Fibroblast of lung (primary cell): Measurements from ENCODE around the gene SGCE.

ENCODE experiments used
- CTCF ChIP-seq, 2 donors: IDR thresholded peaks in 1 of 2; conservative IDR thresholded peaks in 1 of 2; 1 replicate in 1 of 2; 2 replicates in 1 of 2; pipeline ENCODE4 v1.5.1; 2011 to 2012; ENCODE audit warnings: low read length in 2 of 2, control low read depth in 1 of 2, inconsistent platforms in 1 of 2, low read depth in 1 of 2, mild to moderate bottlenecking in 1 of 2
- EZH2 ChIP-seq: IDR thresholded peaks from 2 replicates; pipeline ENCODE4 v1.5.1; 2012; ENCODE audit warnings: low read length, control low read depth, mild to moderate bottlenecking; ENCODE audit errors: missing control alignments

- no peak for TF ChIP-seq CTCF (conservative IDR thresholded peaks at IDR 0.05 in 1 of 2, IDR thresholded peaks at IDR 0.05 in 1 of 2; ENCODE audit: low read depth in 1 of 2, low read length in 2 of 2)
- no peak for TF ChIP-seq EZH2
These were observed 61.1 kb downstream of the SGCE start for GRCh38 chr7:94594882-94595281.
